ENCODE measurements around the gene GAK. TPM values are rescaled to one million over a fixed set of nuclear protein-coding genes. Genes with fewer than 3 reads are reported as not detected.

Gene GAK
- total RNA-seq, 1 donor from 2014 or later, result 191 TPM

GRCh38 chr4:875818-876423 is 56.2 kb downstream of the GAK start:
- intact Hi-C loops (cut with micrococcal nuclease), result no loop called here

- intact Hi-C loops (cut with micrococcal nuclease), result no loop called here
Observed at GRCh38 chr4:874971-875817, 56.9 kb downstream of the GAK start.

GRCh38 chr4:874056-874455 is 58.1 kb downstream of the GAK start:
- intact Hi-C loops (cut with micrococcal nuclease), result no loop called here

GRCh38 chr4:872241-872981 is 59.7 kb downstream of the GAK start:
- intact Hi-C loops (cut with micrococcal nuclease), result no loop called here

GRCh38 chr4:871484-871883 is 60.6 kb downstream of the GAK start:
- intact Hi-C loops (cut with micrococcal nuclease), result no loop called here

- intact Hi-C loops (cut with micrococcal nuclease), result no loop called here
Observed at GRCh38 chr4:870951-871350, 61.2 kb downstream of the GAK start.

- intact Hi-C loops (cut with micrococcal nuclease), result no loop called here
Observed at GRCh38 chr4:869776-870175, 62.3 kb downstream of the GAK start.

GRCh38 chr4:868421-868820 is 63.7 kb downstream of the GAK start:
- intact Hi-C loops (cut with micrococcal nuclease), result no loop called here

- intact Hi-C loops (cut with micrococcal nuclease), result no loop called here
Observed at GRCh38 chr4:867526-868250, 64.4 kb downstream of the GAK start.

- intact Hi-C loops (cut with micrococcal nuclease), result no loop called here
Observed at GRCh38 chr4:866761-867390, 65.2 kb downstream of the GAK start.

GRCh38 chr4:866068-866760 is 65.9 kb downstream of the GAK start:
- intact Hi-C loops (cut with micrococcal nuclease), result no loop called here

- intact Hi-C loops (cut with micrococcal nuclease), result no loop called here
Observed at GRCh38 chr4:865572-865971, 66.5 kb downstream of the GAK start.

GRCh38 chr4:865121-865465 is 67.0 kb downstream of the GAK start:
- intact Hi-C loops (cut with micrococcal nuclease), result no loop called here

GRCh38 chr4:864456-865120 is 67.5 kb downstream of the GAK start:
- intact Hi-C loops (cut with micrococcal nuclease), result no loop called here

- intact Hi-C loops (cut with micrococcal nuclease), result no loop called here
Observed at GRCh38 chr4:860561-860960, 71.6 kb downstream of the GAK start.

- intact Hi-C loops (cut with micrococcal nuclease), result no loop called here
Observed at GRCh38 chr4:859496-859895, 72.6 kb downstream of the GAK start.

GRCh38 chr4:858831-859451 is 73.2 kb downstream of the GAK start:
- intact Hi-C loops (cut with micrococcal nuclease), result no loop called here

GRCh38 chr4:858041-858481 is 74.1 kb downstream of the GAK start:
- intact Hi-C loops (cut with micrococcal nuclease), result no loop called here

- intact Hi-C loops (cut with micrococcal nuclease), result no loop called here
Observed at GRCh38 chr4:857461-857860, 74.7 kb downstream of the GAK start.
